Activated CD8-positive, alpha-beta memory T cell treated with anti-CD3 and anti-CD28 coated beads, Interleukin-2, amount 50 U/mL, for 1 hour (primary cell): ENCODE data around the gene PATJ.
"Not testable (repeated sequence)": the region's sequence is repeated elsewhere in the genome, so short reads cannot be mapped to it uniquely, and the experiment has no call there.

ENCODE experiments used
- DNase-seq: peaks from one replicate; pipeline ENCODE4 v3.0.0-alpha.2; 2020; ENCODE audit errors: extremely low read depth

Gene PATJ

DNA sequence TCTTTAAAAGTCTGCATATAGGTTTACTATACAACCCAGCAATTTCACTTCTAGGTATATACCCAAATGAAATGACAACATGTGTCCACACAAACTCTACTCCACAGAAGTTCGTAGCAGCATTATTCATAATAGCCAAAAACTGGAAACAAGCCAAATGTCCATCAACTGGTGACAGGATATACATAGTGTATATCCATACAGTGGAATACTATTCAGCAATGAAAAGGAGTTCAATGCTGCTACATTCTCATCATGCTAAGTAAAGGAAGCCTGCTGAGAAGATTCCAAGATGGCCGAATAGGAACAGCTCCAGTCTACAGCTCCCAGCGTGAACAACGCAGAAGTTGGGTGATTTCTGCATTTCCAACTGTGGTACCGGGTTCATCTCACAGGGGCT, 200.6 kb downstream of the PATJ start:
- no peak for DNase-seq

DNA sequence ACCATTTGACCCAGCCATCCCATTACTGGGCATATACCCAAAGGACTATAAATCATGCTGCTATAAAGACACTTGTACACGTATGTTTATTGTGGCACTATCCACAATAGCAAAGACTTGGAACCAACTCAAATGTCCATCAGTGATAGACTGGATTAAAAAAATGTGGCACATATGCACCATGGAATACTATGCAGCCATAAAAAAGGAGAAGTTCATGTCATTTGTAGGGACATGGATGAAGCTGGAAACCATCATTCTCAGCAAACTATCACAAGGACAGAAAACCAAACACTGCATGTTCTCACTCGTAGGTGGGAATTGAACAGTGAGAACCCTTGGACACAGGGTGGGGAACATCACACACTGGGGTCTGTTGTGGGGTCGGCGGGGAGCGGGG, 206.4 kb downstream of the PATJ start:
- DNase-seq, result not testable (repeated sequence)

DNA sequence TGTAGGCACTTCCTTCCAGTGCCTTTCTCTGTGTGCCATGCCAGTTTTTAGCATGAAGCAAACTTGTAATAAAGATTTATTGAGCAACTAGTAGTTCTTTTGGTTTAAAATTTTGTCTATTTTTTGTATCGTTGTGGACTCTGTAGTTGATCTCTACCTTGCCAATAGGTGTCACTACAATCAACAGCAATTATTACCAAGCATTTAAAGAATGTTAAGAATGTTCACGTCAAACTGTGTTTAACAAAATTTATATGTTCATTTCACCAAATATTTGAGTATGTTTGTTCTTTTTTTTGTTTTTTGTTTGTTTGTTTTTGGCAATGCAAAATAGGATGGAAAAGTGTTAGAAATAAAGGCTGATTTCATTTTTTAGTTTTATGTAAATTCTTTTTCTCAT, 208.1 kb downstream of the PATJ start:
- DNase-seq, result no peak

DNA sequence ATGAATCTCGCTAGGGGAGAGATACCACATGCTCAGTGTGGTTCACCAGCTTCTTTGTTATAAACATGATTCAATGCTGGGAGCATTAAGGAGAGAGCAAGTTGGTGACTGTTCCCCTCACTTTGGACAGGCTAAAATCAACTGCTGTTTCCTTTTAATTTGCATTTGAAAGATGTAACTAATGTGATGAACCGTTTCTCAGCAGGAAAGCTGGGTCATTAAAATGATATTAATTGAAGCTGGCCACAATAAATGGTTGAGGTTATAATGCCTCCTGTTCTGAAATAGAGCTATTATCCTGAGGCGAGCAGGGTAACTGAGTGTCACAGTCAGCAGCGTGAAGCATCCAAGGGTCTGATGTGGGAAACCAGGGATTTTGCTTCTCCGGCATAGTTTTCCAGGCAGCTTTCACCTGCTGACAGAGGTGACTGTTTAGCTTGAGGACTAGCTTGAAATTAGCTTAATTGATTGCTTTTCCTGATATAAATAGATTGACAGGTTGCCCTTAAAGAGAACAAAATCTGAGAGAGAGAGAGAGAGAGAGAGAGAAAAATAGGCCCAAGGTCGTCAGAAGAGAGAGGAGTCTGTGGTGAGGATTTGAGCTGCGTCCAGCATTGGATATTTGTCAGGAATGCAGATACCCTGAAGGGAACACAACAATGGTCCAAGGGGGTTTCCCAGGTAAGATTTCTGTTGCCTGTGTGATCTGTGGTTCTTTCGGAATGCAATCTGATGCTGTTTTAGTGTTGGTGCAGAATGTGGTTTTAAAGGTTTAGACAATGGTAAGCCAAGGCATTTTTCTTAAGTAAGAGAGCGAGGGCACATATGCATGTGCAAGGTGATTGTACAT, 209.7 kb downstream of the PATJ start:
- no peak for DNase-seq

DNA sequence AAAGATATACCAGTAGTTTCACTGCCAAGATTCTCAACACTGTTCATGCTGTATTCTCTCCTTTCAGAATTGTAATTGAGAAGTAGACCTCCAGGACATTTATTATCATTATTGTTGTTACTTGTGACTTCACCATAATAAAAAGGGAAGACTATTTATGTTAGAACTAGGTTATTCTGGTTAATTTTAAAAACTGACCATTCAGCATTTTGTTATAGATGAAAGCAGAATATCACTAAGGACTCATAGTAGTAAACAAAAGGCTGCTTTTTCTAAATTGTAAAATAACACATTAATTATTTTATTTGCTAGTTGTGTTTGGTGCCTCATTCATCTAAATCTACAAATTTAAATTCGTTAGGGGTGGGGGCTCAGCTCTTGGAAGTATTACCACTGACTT, 210.4 kb downstream of the PATJ start:
- no peak for DNase-seq

DNA sequence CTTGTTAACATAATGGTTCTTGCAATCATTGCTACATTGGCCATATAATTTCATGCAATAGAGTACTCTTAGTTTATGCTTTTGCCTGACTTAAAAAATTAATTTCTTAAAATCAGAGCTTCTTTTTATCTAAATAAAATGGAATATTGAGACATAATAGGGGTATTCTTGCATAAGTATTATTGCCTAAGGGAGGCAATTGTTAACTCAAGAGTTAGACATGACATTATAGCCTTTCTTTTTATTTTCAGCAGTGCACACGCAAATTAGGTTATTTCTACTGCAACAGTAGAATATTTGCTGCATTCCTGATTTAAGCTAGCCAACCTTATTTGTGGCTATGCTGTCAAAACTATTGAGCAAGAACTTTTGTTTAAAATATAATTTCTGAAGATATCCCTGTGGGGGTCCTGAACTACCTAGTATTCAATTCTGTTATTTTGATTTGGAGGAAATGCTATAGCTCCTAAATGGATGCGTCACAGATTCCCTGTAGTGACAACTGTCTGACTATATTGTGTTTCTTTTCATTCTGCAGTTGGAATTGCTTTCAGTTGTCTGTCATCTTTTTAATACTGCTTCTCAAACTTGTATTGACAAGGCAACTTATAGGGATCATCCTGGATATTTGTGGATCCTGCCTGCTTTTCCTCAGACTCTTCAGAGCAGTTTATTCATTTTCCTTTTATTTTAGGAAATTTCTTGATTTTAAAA, 211.0 kb downstream of the PATJ start:
- DNase-seq, result no peak

DNA sequence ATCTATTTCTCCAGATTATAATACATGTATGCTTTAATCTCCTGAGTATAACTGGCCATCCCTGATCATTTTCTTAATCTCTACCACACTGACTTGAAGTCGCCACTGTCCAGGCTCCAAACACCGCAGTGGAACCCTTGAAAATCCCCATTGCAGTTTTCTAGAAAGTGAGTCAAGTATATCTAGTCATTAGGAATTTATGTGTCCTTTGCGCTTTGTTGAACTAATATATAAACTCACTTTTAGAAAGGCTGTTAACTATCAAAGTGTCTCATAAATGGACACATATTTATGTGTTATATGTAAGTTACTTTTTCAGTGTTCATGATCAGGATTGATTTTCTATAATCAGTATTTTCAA, 211.5 kb downstream of the PATJ start:
- DNase-seq, result no peak

DNA sequence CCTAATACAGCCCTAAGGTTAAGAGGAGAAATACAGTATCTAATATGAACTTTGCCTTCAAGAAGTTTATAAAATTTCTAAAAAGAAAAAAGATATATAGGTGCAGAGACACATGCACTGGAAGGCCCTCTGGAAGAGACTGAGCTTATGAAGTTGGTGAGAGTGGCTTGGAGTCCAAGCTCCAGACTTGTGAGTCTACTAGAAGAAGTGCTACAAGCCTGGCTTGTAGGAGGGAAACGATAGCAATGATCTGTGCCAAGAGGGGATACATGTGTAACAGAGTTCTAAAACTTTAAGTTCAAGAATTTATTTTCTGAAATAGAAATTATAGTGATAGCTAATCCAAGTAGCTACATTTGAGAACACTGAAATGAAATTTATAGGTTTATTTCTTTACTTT, 213.0 kb downstream of the PATJ start:
- no peak for DNase-seq

DNA sequence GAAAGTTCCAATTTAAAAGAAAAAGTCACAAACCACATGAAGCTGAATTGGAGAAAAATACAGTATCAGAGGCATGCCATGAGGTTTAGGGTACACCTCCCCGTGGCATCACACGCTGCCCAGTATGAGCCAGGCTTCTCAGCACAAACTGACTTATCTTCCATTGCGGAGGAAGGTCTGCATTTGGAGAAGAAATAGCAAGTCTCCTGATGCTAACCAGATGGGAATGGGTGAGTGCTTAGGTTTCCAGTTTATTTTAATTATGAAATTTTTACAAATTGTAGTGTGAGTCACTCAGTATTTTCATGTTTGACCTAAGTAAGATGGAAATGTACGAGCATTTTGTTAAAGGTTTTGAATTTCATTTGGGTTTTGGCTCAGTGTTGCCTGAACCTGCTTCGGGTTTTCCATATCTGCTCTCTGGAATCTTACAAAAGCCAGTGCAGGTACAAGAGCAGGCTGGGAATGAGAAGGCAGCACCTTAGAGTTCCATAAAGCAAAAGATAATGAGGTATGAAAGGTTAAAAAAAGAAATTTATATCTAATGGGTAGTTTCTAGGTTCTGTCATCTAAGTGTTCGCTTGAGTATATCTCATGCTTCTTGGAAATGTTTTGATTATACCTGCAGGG, 213.9 kb downstream of the PATJ start:
- no peak for DNase-seq

DNA sequence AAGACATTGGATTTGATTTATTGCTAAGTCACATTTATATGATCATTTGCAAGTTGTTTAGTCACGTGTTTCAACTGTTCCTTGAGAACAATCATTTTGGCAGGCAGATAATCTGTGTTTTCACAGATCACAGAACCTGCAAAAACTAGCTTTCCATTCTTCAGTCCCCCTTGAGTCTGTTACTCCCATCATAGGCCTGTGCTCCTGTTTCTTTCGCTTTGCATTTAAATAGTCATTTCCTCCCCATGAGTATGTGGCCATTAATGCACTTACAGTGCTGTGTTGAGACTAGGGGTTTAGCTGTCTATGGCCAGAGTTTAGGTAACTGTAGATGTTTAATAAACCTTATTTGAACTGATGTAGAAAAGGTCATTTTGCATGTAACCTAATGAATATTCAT, 214.5 kb downstream of the PATJ start:
- DNase-seq, result no peak

DNA sequence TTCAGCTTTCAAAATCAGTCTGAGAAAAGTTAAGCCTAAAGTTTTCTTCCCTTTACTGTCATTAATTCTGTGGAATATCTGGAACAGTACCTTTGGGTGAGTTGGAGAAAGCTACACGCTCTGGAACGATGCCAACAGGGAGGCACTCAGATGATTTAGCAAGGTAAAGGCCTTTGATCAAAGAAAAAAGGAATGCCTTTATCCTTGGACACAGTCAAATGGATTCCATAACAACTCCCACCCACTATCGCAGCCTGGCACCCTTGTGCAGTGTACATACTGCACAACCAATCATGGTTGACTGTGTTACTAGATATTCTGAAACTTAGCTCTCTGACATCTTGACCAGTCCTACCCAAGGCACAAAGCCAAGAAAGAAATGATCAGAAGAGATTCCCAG, 218.7 kb downstream of the PATJ start:
- no peak for DNase-seq

DNA sequence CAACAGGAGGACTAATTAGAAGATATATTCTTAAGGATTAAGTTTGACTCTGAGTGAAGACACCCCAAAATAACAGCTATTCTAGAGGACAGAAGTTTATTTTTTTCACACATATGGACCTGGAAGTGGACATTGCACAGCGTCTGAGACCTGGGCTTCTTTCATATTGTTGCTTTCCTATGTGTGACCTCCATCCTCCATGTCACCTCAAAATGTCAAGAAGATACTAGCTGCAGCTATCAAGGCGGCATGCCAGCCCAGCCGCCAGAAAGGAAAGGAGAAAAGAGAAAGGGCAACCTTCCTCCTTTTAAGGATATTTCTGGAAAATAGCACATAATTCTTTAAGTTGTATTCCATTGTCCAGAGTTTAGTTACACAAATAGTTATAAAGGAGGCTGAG, 220.4 kb downstream of the PATJ start:
- DNase-seq, result no peak

DNA sequence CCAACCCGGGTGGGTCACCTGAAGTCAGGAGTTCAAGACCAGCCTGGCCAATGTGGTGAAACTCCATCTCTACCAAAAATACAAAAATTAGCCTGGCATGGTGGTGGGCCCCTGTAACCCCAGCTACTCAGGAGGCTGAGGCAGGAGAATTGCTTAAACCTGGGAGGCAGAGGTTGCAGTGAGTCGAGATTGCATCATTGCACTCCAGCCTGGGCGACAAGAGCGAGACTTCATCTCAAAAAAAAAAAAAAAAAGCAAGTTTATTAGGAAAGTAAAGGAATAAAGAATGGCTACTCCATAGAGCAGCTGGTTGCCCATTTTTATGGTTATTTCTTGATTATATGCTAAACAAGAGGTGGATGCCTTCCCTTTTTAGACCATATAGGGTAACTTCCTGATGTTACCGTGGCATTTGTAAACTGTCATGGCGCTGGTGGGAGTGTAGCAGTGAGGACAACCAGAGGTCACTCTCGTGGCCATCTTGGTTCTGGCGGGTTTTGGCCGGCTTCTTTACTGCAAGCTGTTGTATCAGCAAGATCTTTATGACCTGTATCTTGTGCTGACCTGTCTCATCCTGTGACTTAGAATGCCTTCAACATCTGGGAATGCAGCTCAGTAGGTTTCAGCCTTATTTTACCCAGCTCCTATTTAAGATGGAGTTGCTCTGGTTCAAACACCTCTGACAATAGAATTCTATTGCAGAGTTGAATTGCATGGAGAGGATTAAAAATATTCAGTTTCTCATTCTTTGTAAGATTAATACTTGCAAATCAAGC, 224.4 kb downstream of the PATJ start:
- DNase-seq, result not testable (repeated sequence)

DNA sequence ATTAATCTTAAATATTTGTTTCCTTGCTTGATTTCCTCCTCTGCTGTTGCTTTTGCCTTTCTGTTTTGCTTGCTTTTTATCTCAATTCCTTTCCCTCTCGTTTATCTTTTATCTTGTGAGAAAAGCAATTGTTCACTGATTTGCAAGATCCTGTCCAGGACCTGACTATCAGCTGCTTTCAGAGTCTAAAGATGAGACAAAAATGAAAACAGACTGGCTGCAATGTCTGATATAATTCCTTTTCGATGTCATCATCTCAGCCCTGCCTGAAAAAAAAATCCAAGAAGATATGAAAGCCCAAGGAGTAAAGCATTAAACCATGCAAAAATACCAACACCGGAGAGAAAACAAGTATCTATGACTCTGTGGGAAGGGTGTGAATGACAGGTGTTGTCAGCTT, 225.5 kb downstream of the PATJ start:
- DNase-seq, result no peak

DNA sequence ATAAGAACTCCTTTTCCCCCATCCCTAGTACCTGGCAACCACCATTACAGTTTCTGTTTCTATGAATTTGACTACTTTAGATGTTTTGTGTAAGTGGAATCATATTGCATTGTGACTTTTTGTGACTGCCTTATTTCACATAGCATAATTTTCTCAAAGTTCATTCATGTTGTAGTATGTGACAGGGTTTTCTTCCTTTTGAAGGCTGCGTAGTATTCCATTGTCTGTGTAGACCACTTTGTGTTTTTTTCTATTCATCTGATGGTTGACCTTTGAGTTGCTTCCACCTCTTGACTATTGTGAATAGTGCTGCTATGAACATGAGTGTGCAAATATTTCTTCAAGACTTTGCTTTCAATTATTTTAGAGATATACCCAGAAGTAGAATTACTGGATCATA, 226.6 kb downstream of the PATJ start:
- DNase-seq, result no peak

DNA sequence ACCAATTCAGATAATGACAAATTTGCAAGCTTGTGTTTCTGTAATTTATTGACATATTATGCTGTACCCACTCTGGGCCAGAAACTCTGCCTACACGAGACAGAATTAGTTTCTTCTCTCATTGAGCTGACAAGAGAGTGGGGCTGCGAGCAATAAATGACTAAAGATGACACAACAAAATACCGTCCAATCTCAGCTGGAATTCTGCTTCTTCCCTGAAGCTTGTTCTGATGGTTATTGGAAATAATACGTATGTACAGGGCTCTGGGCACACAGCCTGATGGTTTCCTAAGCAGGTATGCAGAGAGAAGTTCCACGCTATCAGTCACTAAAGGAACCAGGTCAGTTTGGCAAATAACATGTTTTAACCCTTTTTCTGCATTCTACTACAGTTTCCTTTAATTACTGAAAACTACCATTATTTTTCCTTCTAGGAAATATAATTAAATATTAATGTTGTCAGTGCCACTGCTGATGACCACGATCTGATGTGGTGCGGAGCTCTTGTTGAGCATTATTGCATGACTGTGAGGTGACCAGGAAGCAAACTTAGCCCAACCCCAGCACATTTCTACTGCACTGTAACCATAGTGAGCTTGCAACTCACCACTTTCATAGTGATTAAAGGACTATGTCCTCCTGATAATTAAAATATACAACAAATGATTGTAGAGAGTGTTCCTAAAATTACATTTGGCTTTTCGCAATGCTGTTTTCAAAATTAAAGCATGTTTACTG, 231.0 kb downstream of the PATJ start:
- DNase-seq, result no peak

DNA sequence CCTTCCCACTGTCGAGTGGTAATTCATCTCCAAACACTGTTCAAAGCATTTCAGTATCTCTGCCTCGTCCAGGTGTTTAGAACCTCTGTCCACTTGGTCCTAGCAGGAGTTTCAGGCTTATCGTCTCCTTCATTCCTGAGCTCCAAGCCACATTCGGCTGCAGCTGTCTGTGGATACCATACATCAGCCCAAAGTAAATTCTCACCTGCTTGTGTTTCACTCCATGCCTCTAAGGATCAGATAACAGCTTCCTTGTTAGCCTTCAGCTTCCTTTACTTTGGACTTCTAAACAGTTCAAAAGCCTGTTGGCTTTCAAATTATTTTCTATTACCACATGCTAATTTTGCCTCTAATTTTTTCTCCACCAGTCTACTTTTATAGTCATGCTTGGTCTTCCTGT, 233.4 kb downstream of the PATJ start:
- DNase-seq, result no peak

DNA sequence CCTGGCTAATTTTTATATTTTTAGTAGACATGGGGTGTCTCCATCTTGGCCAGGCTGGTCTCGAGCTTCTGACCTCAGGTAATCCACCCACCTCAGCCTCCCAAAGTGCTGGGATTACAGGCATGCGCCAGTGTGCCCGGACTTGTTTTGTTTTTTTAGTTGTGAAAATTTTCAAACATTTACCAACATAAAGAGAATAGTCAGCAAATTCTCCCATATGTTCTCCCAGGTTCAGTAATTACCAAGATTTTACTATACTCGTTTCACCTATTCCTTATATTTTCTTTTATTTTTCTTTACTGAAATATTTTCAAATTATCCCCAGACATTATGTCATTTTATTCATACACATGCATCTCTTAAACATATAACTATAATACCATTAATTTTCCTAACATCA, 234.3 kb downstream of the PATJ start:
- no peak for DNase-seq

DNA sequence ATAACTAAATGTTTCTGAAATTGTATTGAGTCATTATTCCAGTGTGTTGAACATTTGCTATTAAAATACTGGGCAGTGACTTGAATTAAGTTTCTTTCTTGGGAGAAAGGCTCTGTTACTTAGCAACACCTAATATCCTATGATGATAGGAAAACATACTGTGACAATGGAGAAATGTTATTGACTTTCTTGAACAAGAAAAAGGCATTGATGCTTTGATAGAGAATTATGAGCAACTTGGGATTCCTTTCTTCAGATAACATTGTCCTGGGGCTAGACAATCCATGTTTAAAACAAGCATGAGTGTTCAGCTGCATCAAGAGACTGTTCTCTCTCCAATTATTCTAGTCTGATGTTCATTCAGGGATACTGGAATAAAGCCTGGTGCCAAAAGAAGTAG, 236.5 kb downstream of the PATJ start:
- no peak for DNase-seq

DNA sequence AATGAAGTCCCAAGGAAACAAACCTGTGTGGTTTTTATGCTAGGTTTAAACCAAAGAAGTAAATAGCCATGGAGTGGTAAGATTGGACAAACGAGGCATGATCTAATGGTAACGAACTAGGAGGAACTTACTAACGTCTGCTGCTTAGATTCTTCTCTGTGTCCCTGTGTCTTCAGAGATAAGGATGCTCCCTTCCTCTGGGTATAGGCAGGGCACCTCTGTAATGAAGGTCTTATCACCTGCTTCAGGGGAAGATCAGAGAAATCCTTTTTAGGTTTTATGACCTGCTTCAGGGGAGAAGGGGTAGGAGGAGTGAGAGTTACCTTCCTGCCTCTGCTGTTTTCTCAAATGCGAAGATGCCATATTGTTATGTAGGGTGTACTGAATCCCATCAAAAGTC, 237.4 kb downstream of the PATJ start:
- DNase-seq, result no peak

DNA sequence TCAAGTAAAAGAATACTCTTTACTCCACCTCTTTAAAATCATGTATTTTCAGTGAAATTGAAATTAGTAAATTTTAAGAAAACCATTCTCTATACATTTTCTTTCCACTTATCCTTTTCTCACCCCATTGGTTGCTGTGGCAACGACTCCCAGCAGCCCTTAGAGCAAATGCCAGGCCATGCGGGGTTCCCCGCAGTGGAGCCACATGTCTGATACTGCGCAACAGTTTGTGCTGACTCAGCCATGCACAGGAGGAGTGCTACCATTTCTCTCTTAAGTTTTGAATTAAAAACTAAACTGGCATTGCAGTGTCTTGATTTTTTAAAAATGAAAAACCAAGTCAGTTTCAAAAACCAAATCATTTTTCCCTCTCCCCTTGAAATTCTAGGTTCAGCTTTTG, 238.3 kb downstream of the PATJ start:
- DNase-seq, result no peak
